T-helper 17 cell (primary cell): ENCODE data around the gene CLDN9. TPM values are rescaled to one million over a fixed set of nuclear protein-coding genes. Genes with fewer than 3 reads are reported as not detected.

Source experiments
- ATAC-seq: fragments of 150-1000 bp; cut with Tn5 transposase; 2 replicates; pipeline ENCODE4 v1.10.0; 2021; ENCODE audit warnings: mild to moderate bottlenecking, moderate library complexity
- DNase-seq, 3 donors: peaks; one replicate each; pipeline versions ENCODE4 v3.0.0 to v3.0.0-alpha.2; 2020 to 2021
- H3K9me3 ChIP-seq: one replicate; pipeline ENCODE4 v1.7.0; 2013; ENCODE audit warnings: low read length, mild to moderate bottlenecking; ENCODE audit not compliant: control insufficient read depth, poor library complexity, severe bottlenecking
- H3K27ac Mint-ChIP-seq: one replicate; pipeline ENCODE4 v1.8.0; 2022; ENCODE audit warnings: mild to moderate bottlenecking, moderate library complexity, mixed read lengths
- H3K27me3 Mint-ChIP-seq: one replicate; pipeline ENCODE4 v1.8.0; 2022; ENCODE audit warnings: mixed read lengths
- H3K36me3 Mint-ChIP-seq: one replicate; pipeline ENCODE4 v1.8.0; 2022; ENCODE audit warnings: low read depth, mixed read lengths
- H3K4me1 Mint-ChIP-seq: one replicate; pipeline ENCODE4 v1.8.0; 2022; ENCODE audit warnings: mild to moderate bottlenecking, mixed read lengths
- H3K4me3 Mint-ChIP-seq: one replicate; pipeline ENCODE4 v1.8.0; 2022; ENCODE audit warnings: mild to moderate bottlenecking, moderate library complexity, mixed read lengths
- total RNA-seq, 4 donors: library from RNA in 2 of 4; stranded (reverse) in 2 of 4; gene quantifications; one replicate each; pipeline ENCODE4 v1.2.3 and lab custom pipeline; 2022 to 2026

The CLDN9 gene, protein sequence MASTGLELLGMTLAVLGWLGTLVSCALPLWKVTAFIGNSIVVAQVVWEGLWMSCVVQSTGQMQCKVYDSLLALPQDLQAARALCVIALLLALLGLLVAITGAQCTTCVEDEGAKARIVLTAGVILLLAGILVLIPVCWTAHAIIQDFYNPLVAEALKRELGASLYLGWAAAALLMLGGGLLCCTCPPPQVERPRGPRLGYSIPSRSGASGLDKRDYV
- total RNA-seq (not detected), total RNA-seq (lab: John Stamatoyannopoulos, UW) (0 reads per million in 2 donors)

DNA sequence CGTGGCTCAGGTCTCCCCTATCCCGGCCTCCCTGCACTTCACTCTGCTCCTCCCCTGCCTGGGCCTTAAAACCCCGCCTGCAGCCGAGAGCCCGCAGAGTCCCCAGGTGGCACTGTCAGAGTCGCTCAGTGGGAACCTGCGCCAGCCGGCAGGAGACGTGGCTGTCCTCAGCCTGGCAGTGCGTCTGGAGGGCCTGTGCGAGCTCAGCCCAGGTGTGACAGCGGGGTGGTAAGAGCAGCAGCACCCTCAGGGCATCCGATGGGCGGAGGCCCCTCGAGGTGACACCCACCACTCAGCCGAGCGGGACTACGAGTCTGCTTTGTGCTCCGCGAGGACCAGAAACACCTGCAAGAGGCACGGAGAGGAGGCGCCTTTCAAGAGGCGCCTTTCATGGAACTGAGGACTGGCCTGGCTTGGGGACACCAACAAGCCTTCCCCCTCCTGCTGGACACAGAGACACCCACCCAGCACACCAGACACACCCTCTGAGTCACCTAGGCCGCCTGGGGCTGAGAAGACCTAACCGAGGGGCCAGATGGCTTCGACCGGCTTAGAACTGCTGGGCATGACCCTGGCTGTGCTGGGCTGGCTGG lies at the start of gene CLDN9:
TSS of gene CLDN9 (plus strand) at position 96 of the 593 bp plus-strand sequence. CDS start at position 536, 440 bp downstream.
- Mint-ChIP-seq H3K36me3 (no peaks in the 10 kb centered on the region), H3K27ac (no peak within 1 kb of the TSS), H3K4me1 (peaks cover 10% of the 10 kb centered on the region), H3K27me3 (peaks cover 6% of the 10 kb centered on the region), H3K4me3 (peak within 1 kb of the TSS; percentile 7)
- DNase-seq (no peak), ATAC-seq (peak; percentile 58)
- no peaks in the 10 kb centered on the region for H3K9me3 ChIP-seq

DNA sequence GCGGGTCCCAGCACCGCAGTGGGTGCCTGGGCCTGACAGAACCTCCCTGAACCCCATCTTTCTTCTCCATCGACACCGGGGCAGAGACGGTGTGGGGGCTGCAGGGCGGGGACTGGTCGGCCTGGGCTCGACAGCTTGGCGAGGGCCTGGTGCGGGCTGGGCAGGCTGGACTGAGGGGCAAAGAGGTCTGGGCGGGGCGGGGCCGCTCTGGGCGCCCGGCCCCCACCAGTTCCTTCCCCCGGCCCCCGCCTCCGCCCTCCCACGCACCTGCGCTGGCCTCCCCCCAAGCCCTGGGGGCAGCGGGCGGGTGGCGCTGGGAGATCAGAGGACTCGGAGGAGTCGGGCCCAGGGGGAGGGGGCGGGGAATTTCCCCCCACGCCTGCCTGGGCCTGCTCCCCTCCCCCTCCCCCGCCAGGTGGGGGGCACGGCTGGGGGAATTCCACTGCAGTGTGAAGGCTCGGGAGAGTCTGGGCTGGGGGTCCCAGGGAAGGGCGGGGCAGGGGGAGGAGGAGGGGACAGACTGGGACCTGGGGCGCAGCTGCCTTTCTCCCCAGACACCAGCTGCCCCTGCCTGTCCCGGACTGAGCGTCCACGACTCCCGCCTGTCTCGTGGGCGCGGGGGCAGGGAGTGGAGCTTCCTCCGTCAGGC lies 49.5 kb upstream of the CLDN9 start:
- Mint-ChIP-seq H3K4me3 (peak overlapping the region; percentile 92), H3K4me1 (peaks cover 15% of the 10 kb centered on the region)

DNA sequence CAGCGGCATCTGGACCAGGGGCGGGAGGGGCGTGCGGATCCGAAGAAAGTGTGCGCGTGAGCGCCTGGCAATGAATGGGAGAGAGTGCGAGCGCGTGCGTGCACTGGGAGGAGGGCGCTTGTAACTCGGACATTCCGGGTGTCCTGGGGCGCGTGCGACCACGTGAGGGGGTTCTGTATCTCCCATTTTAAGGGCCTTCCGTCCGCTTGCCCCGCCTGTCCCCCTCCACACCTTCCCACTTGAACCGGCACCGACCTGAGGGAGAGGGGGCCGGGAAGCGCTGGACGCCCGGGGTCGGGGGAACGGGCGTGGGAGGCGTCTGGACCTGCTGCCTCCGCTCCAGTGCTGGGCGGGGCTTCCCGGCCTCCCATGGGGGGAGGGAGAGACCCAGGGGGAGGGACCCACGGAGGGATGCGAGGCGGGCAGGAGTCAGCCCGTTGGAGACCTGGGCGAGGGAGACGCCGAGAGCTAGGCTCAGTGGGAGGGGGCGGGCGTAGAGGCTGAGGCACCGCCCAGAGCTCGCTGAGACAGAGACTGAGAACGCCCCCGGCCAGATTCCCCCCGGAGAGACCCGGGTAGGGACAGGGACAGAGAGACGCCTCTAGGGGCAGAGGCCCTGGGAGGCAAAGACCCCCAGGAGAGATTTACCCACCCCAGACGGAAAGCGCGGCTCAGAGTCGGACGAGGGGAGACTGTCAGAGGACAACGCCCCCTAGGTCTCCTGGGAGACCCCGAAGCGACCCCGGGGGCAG lies 48.8 kb upstream of the CLDN9 start, which contains the start of gene KREMEN2:
TSS of gene KREMEN2 (plus strand) at position 553 of the 752 bp plus-strand sequence. CDS start 246 bp downstream, outside the sequence.
- Mint-ChIP-seq H3K36me3 (peaks cover 2% of the 10 kb centered on the region), H3K4me3 (peak within 1 kb of the TSS; percentile 92), H3K27ac (no peak within 1 kb of the TSS), H3K4me1 (peaks cover 20% of the 10 kb centered on the region), H3K27me3 (peaks cover 23% of the 10 kb centered on the region)
- H3K9me3 ChIP-seq: no peaks in the 10 kb centered on the region
- DNase-seq (peak in 1 of 3 donors; percentile 38), ATAC-seq (peak; percentile 14)

More for the DNA sequence above, 49.5 kb upstream of the CLDN9 start:
- Mint-ChIP-seq H3K27me3 (peaks cover 16% of the 10 kb centered on the region), H3K27ac (no peak overlapping the region), H3K36me3 (peaks cover 2% of the 10 kb centered on the region)
- DNase-seq: peak in 1 of 3 donors; percentile 42
- peak; percentile 33 for ATAC-seq
- H3K9me3 ChIP-seq: no peaks in the 10 kb centered on the region

DNA sequence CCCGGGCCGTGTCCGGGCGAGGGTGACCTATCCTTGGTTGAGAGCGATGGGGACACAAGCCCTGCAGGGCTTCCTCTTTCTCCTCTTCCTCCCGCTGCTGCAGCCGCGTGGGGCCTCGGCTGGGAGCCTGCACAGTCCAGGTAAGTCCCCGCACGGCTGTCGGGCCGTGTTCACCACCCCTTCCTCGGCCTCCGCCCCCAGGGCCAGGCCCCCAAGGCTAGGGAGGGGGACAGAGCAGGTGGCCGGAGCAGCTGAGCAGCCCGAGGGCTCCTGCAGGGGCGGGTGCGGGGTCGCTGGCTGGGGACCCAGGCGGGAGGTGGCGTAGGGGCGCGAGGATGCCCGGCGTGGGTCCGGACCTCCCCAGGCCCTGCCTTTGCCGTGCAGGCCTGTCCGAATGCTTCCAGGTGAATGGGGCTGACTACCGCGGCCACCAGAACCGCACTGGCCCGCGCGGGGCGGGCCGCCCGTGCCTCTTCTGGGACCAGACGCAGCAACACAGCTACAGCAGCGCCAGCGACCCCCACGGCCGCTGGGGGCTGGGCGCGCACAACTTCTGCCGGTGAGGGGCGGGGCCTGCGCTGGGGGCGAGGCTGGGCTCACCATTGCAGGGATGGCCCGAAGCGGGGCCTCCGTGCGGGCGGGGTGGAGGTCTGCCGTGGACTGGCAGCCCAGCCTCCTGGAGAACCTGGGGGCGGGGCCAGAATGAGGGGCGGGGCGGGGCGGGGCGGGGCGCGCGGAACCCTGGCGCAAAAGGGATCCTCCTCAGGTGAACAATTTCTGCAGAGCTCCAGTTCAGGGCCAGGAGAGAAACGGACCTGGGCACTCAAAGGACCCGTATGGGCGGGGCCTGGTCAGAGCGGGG lies 48.0 kb upstream of the CLDN9 start:
- H3K27ac Mint-ChIP-seq: no peak overlapping the region
- peaks cover 18% of the 10 kb centered on the region for H3K27me3 Mint-ChIP-seq
- H3K9me3 ChIP-seq: no peaks in the 10 kb centered on the region
- peaks cover 20% of the 10 kb centered on the region for H3K4me1 Mint-ChIP-seq
- ATAC-seq (peak; percentile 30), DNase-seq (peak; percentile 39 to 66 (median 66))
- H3K36me3 Mint-ChIP-seq: peaks cover 2% of the 10 kb centered on the region
- peak overlapping the region; percentile 92 for H3K4me3 Mint-ChIP-seq

DNA sequence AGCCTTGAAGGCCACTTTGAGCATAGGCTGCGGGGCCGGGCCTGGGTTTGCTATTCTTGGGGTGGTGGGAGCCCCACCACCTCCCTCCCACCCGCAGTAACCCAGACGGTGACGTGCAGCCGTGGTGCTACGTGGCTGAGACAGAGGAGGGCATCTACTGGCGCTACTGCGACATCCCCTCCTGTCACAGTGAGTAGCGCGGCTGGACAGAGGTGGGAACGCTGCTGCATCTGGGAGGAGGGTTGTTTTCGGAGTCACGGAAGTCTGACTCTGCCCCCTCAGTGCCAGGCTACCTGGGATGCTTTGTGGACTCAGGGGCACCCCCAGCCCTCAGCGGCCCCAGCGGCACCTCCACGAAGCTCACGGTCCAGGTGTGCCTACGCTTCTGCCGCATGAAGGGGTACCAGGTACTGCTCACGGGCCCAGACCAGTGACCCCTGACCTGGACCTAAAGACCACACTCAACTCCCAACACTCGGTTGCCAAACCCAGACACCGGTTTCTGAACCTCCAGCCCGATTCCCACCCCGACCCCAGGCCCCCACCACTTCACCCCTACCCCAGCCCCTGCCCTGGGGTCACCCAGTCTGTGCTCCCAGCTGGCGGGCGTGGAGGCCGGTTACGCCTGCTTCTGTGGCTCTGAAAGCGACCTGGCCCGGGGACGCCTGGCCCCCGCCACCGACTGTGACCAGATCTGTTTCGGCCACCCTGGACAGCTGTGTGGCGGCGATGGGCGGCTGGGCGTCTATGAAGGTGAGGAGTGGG lies 46.5 kb upstream of the CLDN9 start:
- Mint-ChIP-seq H3K27ac (no peak overlapping the region), H3K36me3 (peaks cover 2% of the 10 kb centered on the region), H3K4me1 (peaks cover 18% of the 10 kb centered on the region), H3K4me3 (peak overlapping the region; percentile 92), H3K27me3 (peaks cover 18% of the 10 kb centered on the region)
- DNase-seq (no peak), ATAC-seq (no peak)
- no peaks in the 10 kb centered on the region for H3K9me3 ChIP-seq

DNA sequence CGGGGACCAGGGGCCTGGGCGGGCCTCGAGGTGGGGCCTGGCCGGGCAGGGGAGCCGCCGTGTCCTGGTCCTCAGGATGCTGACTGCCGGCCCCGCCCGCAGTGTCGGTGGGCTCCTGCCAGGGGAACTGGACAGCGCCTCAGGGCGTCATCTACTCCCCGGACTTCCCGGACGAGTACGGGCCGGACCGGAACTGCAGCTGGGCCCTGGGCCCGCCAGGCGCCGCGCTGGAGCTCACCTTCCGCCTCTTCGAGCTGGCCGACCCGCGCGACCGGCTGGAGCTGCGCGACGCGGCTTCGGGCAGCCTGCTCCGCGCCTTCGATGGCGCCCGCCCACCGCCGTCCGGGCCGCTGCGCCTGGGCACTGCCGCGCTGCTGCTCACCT lies 45.9 kb upstream of the CLDN9 start:
- H3K36me3 Mint-ChIP-seq: peaks cover under 1% of the 10 kb centered on the region
- no peak for DNase-seq

DNA sequence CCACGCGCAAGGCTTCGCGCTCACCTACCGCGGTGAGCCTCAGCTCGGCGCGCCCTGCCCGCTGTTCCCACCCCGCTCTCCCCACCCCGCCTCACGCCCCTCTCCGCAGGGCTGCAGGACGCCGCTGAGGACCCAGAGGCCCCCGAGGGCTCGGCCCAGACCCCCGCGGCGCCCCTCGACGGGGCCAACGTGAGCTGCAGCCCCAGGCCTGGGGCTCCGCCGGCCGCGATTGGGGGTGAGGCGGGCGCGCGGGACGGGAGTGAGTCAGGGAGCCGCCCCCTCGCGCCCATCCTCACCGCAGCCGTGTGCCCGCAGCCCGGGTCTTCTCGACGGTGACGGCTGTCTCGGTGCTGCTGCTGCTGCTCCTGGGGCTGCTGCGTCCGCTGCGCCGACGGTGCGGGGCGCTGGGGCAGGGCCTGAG lies 45.5 kb upstream of the CLDN9 start:
- H3K9me3 ChIP-seq: no peaks in the 10 kb centered on the region
- ATAC-seq (no peak), DNase-seq (no peak)
- H3K4me3 Mint-ChIP-seq: peak overlapping the region; percentile 19
- no peak overlapping the region for H3K27ac Mint-ChIP-seq
- H3K36me3 Mint-ChIP-seq: peaks cover 3% of the 10 kb centered on the region
- peaks cover 17% of the 10 kb centered on the region for H3K4me1 Mint-ChIP-seq
- peaks cover 10% of the 10 kb centered on the region for H3K27me3 Mint-ChIP-seq

More for the DNA sequence above, 45.9 kb upstream of the CLDN9 start:
- no peaks in the 10 kb centered on the region for H3K9me3 ChIP-seq
- Mint-ChIP-seq H3K27ac (no peak overlapping the region), H3K27me3 (peaks cover 14% of the 10 kb centered on the region), H3K4me3 (no peak overlapping the region), H3K4me1 (peaks cover 16% of the 10 kb centered on the region)
- ATAC-seq: no peak

DNA sequence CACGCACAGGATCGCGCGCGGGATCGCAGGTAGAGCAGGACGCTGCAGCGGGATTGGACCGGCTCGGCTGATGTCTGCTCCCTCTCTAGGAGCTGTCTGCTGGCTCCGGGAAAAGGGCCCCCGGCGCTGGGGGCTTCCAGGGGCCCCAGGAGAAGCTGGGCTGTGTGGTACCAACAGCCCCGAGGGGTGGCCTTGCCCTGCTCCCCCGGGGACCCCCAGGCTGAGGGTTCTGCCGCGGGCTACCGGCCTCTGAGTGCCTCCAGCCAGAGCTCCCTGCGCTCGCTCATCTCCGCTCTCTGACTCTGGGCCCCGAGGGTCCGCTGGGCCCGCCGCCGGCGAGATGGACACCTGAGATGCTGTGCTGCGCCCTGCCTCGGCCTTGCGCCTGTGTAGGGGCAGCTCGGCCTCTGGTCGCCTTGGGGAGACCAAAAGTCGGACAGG lies 45.0 kb upstream of the CLDN9 start:
- no peak overlapping the region for H3K27ac Mint-ChIP-seq
- H3K9me3 ChIP-seq: no peaks in the 10 kb centered on the region
- ATAC-seq (no peak), DNase-seq (no peak)
- peaks cover 3% of the 10 kb centered on the region for H3K36me3 Mint-ChIP-seq
- H3K27me3 Mint-ChIP-seq: peaks cover 10% of the 10 kb centered on the region
- peak overlapping the region; percentile 19 for H3K4me3 Mint-ChIP-seq
- H3K4me1 Mint-ChIP-seq: peaks cover 18% of the 10 kb centered on the region

DNA sequence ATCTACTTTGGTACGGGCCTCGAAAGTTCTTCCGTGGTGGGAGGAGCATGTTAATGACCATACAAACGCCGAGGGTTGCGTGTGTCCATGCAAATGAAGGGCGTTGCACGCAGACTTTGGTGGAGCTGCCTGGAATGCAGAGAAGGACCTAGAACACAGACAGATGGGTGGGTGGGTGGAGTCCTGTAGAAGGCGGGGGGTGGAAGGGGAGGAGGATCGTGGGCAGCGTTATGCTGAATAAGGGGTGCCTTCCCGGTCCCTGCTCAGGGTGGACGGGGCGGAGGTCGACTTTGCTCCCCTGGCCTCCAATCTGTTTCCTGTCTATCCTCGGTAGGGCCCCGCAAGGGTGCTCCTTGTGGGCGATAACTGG lies 44.4 kb upstream of the CLDN9 start:
- no peaks in the 10 kb centered on the region for H3K9me3 ChIP-seq
- Mint-ChIP-seq H3K4me1 (peaks cover 18% of the 10 kb centered on the region), H3K27ac (no peak overlapping the region), H3K36me3 (peaks cover 3% of the 10 kb centered on the region), H3K27me3 (peaks cover 10% of the 10 kb centered on the region), H3K4me3 (peak overlapping the region; percentile 77)
- ATAC-seq (no peak), DNase-seq (no peak)

DNA sequence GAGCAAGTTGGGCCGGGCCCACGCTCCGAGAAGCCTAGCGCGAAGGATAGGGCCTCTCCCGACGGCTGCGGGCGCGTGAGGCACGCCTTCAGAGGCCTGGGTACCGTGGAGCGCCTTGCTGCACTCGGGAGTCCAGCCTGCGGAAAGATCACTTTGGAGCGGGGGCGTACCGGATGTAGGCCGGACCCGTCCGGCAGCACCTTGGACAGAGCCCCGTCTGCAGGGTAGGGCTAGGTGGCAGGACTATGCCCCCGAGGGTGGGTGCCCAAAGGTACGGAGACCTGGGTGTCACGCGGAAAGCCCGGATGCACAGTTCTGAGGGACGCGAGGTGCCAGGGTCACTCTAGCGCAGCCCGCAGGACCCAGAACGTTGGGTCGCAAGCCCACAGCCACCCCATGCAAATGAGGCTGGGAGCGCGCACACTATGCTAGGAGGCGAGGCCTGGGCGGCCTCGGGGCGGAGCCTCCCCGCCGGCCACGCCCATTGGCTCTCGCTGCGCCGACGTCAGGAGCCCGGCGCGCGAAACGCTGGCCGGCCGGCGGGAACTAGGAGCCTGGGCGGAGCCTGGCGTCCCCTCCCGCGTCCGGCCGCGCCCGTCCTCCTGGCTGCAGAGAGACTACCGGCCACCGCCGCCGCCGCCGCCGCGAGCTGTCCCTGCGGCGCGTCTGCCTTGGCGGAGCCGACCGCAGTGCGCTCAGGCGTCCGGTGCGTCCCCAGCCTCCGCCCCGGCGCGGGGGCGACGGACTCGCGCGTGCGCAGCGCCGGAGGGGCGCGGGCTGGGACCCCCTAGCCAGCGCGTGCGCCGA lies 43.8 kb upstream of the CLDN9 start, which contains the start of gene PAQR4:
TSS of gene PAQR4 (plus strand) at position 611 of the 807 bp plus-strand sequence. CDS start 327 bp downstream, outside the sequence.
- H3K27ac Mint-ChIP-seq: no peak within 1 kb of the TSS
- peaks cover 15% of the 10 kb centered on the region for H3K4me1 Mint-ChIP-seq
- peak within 1 kb of the TSS; percentile 77 for H3K4me3 Mint-ChIP-seq
- H3K27me3 Mint-ChIP-seq: peaks cover 10% of the 10 kb centered on the region
- peaks cover 3% of the 10 kb centered on the region for H3K36me3 Mint-ChIP-seq
- no peaks in the 10 kb centered on the region for H3K9me3 ChIP-seq
- DNase-seq: peak; percentile 67 to 75 (median 75)
- peak; percentile 82 for ATAC-seq
